ENCODE data around the gene CORO7. TPM values are rescaled to one million over a fixed set of nuclear protein-coding genes. Genes with fewer than 3 reads are reported as not detected.

Gene CORO7
- total RNA-seq, 1 experiment from 2014 or later, result 10.6 TPM

GRCh38 chr16:4372578-4373355 lies 43.6 kb downstream of the CORO7 start:
- DNase-seq (ENCODE audit: low spot score), result no peak

GRCh38 chr16:4372001-4372577 lies 44.3 kb downstream of the CORO7 start:
- no peak for DNase-seq (ENCODE audit: low spot score)

DNA sequence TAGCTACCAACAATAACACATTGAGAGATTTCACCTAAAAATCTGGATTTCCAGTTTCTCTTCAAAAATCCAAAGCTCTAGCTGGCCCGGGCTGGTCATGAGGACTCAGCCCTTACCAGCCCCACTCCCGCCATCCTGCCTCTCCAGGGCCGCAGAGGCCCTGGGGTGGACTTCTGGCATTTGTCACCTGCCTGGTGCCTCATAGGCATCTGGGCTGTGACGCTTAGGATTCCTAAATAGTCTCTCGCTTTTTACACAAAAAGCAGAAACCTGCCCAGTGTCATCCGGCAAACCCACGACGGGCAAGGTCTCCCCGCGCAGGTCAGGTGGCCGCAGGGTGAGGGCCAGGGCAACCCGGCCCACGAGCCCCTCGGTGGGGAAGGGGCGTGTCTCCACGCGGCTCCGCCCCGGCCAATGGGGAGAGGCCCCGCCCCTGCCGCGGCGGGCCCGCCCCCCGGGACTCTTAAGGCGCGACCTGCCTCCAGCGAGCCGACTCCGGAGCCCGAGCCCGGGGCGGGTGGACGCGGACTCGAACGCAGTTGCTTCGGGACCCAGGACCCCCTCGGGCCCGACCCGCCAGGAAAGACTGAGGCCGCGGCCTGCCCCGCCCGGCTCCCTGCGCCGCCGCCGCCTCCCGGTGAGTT lies 44.9 kb downstream of the CORO7 start, which contains the start of gene VASN:
Gene VASN, plus strand, starts transcription at position 492 of the 644 bp plus-strand sequence. CDS start 9,030 bp downstream, outside the sequence.
- no peak for DNase-seq (ENCODE audit: low spot score)

DNA sequence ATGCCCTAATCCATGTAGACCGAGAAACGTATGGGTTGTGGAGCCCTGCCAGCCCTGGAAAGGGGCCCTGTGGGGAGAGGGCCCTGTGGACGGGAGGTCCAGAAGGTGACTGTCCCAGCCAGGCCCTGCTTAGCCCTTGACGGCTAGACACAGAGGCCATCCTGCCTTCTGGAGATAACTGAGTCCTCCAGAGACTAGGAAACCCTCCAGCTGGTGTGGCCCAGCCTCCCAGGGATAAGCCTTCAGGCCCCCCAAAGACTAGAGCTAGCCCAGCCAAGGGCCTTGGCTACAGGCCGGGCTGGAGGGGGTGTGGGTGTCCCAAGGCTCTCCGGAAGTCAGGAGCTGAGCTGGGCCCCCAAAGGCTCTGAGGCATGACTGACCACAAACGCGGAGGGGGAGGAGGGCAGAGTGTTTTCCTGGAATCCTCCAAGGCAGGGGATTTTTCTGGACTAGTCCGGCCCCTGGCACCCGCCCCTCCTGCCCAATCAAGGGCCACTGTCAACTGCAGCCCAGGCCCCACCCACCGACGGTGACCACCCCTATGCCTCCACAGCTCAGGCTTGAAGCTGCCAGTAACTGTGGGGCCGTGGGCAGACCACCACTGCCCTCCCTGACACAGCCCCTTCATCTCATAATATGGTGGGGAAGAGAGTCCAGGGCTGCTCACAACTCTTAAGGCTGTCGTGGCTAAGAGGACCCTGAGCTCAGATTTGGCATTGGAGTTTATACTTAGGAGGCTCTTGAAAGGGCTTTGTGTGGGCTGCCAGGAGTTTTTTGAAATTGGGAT lies 45.6 kb downstream of the CORO7 start:
- peak; percentile 83 for DNase-seq (ENCODE audit: low spot score)

GRCh38 chr16:4370151-4370550 lies 46.2 kb downstream of the CORO7 start:
- no peak for DNase-seq (ENCODE audit: low spot score)

- peak; percentile 48 for DNase-seq (ENCODE audit: low spot score)
Measured at GRCh38 chr16:4369007-4369733, 47.2 kb downstream of the CORO7 start.

DNA sequence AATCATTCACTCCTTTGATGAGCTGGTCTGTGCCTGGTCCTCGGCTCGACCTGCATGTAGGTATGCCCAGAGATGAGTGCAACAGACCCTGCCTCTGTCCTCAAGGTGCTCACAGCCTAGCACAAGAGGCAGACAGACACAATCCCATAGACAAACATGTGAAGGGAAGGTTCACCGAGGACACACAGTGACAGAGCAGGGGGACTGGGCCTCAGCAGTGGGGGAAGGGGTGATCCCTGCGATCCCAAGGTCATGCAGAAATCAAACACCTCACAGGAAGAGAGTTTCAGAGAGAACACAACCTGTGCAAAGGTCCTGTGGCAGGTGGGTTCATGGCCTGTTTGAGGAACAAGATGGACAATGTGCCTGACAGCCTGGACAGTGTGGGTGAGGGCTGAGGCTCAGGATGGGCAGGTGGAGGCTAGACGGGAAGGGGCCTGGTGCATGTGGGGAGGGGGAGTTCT lies 49.0 kb downstream of the CORO7 start:
- DNase-seq (ENCODE audit: low spot score), result no peak

- DNase-seq (ENCODE audit: low spot score), result no peak
Measured at GRCh38 chr16:4366016-4366415, 50.4 kb downstream of the CORO7 start.

DNA sequence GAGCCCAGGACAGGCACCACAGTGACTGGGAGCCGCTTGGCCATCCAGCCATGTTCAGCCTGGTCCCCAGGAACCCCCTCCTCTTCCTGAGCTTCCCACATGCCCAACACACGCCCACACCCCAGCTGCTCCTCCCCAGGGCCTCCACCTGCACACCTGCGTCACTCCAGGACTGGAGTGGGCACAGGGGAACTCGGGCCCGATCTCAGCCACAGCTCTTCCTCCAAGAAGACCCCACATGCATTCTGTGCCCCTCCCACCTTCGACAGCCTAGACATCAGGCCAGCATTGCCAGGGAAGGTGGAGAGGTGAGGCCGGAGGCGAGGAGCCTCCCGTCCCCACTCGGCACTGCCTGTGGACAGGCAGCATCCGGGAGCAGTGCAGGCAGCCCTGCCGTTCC lies 50.8 kb downstream of the CORO7 start:
- no peak for DNase-seq (ENCODE audit: low spot score)

DNA sequence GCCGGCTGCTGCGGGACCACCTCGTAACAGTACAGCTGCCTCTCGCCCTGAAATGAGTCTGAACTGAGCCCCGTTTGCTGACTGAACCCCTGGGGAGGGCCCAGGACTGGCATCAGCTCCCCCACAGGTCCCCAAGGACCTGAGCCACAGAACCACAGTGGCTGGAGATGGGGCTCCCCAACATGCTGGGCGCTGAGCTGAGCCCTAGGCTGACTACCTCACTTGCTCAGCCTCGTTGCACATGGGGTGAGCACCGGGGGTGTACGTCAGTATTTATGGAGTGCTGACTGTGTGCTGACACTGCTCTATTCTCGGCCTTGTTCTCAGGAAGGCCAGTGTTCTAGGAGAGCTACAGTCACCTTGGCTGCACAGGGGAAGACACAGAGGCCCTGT lies 51.4 kb downstream of the CORO7 start:
- no peak for DNase-seq (ENCODE audit: low spot score)

GRCh38 chr16:4364196-4365013 lies 52.0 kb downstream of the CORO7 start:
- DNase-seq (ENCODE audit: low spot score), result no peak

DNA sequence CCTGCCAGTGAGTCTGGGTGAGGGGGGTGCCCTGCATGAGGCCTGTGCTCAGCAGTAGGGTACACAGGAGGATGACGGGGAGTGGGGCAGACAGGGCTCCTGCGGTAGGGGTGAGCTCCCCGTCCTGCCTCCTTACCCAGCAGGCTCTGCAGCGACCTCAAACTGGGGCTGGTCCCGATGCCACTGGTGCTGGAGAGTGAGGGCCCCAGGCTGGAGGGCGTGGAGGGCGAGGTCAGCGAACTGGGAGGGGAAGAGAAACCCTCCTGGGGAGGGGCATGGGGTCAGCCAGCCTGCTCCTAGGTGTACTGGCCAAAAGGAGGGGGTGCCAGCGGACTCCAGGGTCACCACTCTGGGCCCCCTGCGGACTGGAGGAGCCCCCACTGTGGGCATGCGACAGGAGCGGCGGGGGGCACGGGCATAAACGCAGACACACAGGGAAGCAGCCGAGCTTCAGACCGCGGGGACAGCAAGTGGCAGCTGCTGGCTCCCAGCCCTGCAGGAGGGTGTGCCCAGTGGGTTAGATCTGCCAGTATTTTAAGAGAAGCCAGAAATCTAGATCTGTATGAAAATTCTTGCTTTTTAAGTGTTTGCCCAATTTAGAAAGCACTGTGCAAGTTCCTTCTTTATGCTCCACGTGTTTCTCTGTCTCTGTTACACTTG lies 53.8 kb downstream of the CORO7 start:
- no peak for DNase-seq (ENCODE audit: low spot score)

DNA sequence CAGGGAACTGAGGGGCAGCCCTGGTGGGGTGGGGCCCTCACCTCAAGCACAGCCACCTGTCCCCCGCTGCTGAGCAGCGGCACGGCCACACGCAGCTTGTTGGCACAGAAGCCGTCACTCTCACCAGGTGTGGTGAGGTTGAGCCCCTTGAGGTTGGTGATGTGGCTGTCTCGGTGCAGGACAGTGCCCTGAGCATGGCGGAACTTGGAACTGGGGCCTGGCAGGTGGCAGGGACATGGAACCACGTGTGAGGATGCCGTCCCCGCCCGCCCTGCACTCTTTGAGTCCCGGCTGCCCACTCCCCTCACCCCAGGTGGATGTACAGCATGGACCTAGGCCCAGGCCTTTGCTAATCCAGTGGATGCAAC lies 54.5 kb downstream of the CORO7 start:
- no peak for DNase-seq (ENCODE audit: low spot score)

DNA sequence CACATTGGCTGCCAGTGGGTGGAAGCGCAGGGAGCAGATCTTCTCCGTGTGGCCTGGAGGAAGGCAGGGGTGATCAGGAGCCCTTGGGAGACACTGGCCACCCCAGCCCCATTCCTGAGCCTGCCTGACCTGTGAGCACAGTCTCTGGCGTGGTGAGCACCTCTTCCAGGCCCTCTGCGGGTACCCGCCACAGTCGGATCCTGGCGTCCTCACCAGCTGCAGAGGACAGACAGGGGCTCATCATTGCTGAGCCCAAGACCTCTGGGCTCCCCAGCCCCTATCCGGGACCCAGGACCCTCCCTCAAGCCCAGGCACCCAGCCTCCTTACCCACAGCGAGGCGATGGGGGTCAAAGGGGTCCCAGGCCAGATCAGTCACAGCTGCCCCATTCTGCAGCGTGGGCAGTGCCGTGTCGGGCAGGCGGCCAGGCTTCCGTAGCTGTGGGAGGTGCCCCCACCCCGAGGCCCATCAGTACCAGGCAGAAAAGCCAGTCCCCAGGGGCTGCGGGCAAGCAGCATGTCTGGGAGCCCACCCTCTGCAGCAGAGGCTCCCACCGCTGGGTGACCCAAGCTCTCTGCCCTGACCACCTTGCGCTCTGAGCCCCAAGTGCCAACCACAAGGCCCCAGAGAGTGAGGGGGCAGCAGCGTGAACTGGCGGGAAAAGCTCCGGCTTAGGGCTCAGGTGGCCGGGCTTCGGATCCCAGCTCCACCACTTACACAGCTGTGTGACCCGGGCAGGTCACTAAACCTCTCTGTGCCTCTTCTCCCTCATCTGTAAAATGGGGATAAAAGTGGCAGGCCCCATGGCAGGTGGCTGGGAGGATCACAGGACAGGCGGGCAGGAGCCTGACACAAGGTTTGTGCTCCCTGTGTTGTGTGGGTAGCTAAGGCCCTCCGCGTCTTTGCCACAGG lies 55.1 kb downstream of the CORO7 start:
- no peak for DNase-seq (ENCODE audit: low spot score)

GRCh38 chr16:4360538-4361021 lies 55.8 kb downstream of the CORO7 start:
- DNase-seq (ENCODE audit: low spot score), result no peak

GRCh38 chr16:4359914-4360313 lies 56.5 kb downstream of the CORO7 start:
- no peak for DNase-seq (ENCODE audit: low spot score)

DNA sequence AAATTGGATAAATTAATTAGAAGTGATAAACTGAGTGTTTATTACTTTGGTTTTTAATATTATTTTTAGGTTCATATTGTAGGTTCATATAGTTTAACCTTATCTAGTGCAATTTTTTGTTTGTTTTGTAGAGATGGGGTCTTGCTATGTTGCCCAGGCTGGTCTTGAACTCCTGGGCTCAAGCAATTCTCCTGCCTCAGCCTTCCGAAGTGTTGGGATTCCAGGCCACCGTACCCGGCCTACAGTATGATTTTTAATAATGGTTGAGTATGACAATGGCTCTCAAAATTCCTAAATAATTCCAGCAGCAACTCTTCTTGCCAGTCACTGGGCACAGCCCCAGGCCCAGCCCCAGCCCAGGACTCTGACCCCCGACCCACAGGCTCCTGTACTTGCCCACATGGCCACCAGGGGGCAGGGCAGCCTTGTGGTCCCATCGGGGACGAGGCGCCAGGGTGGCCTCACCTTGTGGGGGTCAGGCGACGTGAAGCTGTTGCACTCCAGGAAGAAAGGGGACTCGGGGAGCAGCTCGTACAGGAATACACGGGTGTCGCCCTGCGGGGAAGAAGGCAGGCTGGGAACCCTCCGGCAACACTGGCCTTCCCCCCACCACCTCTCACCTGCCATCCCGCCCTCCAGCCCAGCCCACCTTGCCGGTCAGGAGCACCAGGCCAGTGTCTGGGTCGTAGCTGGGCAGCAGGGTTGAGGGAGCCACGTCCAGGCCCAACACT lies 57.4 kb downstream of the CORO7 start:
- DNase-seq (ENCODE audit: low spot score), result peak; percentile 38

- no peak for DNase-seq (ENCODE audit: low spot score)
Measured at GRCh38 chr16:4358236-4358635, 58.2 kb downstream of the CORO7 start.
